HG03103 (cell line): Measurements from ENCODE around the gene SMPDL3B.
"Not testable (repeated sequence)": the region's sequence is repeated elsewhere in the genome, so short reads cannot be mapped to it uniquely, and the experiment has no call there.

ENCODE experiments used
- ATAC-seq: cut with Tn5 transposase; IDR thresholded peaks from one replicate; pipeline ENCODE4 v1.9.1; 2021; ENCODE audit warnings: low read depth; ENCODE audit not compliant: unreplicated experiment

SMPDL3B gene

GRCh38 chr1:27967106-27967883 is 32.5 kb downstream of the SMPDL3B start:
- ATAC-seq = no peak

- ATAC-seq = no peak
Measured at GRCh38 chr1:27967884-27968466, 33.2 kb downstream of the SMPDL3B start.

- no peak for ATAC-seq
Measured at GRCh38 chr1:27968692-27969091, 33.9 kb downstream of the SMPDL3B start.

- no peak for ATAC-seq
Measured at GRCh38 chr1:27970401-27970800, 35.6 kb downstream of the SMPDL3B start.

- no peak for ATAC-seq
Measured at GRCh38 chr1:27971674-27972073, 36.9 kb downstream of the SMPDL3B start.

- no peak for ATAC-seq
Measured at GRCh38 chr1:27972141-27972540, 37.3 kb downstream of the SMPDL3B start.

- no peak for ATAC-seq
Measured at GRCh38 chr1:27973771-27974416, 39.1 kb downstream of the SMPDL3B start.

- no peak for ATAC-seq
Measured at GRCh38 chr1:27974417-27974781, 39.6 kb downstream of the SMPDL3B start.

- no peak for ATAC-seq
Measured at GRCh38 chr1:27979151-27979858, 44.5 kb downstream of the SMPDL3B start.

- no peak for ATAC-seq
Measured at GRCh38 chr1:27979859-27980201, 45.0 kb downstream of the SMPDL3B start.

- ATAC-seq = no peak
Measured at GRCh38 chr1:27980216-27980845, 45.5 kb downstream of the SMPDL3B start.

GRCh38 chr1:27981145-27981544 is 46.3 kb downstream of the SMPDL3B start:
- ATAC-seq = no peak

GRCh38 chr1:27990920-27991537 is 56.2 kb downstream of the SMPDL3B start:
- ATAC-seq = no peak

- no peak for ATAC-seq
Measured at GRCh38 chr1:27992276-27992675, 57.5 kb downstream of the SMPDL3B start.

GRCh38 chr1:27993241-27993640 is 58.4 kb downstream of the SMPDL3B start:
- no peak for ATAC-seq

GRCh38 chr1:27994060-27994459 is 59.3 kb downstream of the SMPDL3B start:
- ATAC-seq = no peak

- not testable (repeated sequence) for ATAC-seq
Measured at GRCh38 chr1:27994526-27994925, 59.7 kb downstream of the SMPDL3B start.

GRCh38 chr1:27999055-27999454 is 64.3 kb downstream of the SMPDL3B start:
- ATAC-seq = no peak

- no peak for ATAC-seq
Measured at GRCh38 chr1:28002600-28002999, 67.8 kb downstream of the SMPDL3B start.

GRCh38 chr1:28003117-28003516 is 68.3 kb downstream of the SMPDL3B start:
- not testable (repeated sequence) for ATAC-seq
